GM06990 (cell line): ENCODE measurements around the gene ARID3A.
A peak's percentile ranks its signal among the peaks of the same experiment; 100 is the strongest.

Experiments used
- DNase-seq: peaks from one replicate; pipeline ENCODE4 v3.0.0-alpha.2; 2011; ENCODE audit not compliant: insufficient read length; ENCODE audit errors: extremely low read depth
- H3K27me3 ChIP-seq: replicated peaks from 2 replicates; pipeline ENCODE4 v1.6.0; 2011; ENCODE audit warnings: low read length; ENCODE audit not compliant: control insufficient read depth, insufficient read depth
- H3K36me3 ChIP-seq: 2 replicates; pipeline ENCODE4 v1.5.1; 2011; ENCODE audit warnings: low read length; ENCODE audit not compliant: control insufficient read depth, insufficient read depth
- H3K4me3 ChIP-seq: replicated peaks from 2 replicates; pipeline ENCODE4 v1.5.1; 2011; ENCODE audit warnings: low read depth, mild to moderate bottlenecking, control low read depth, low read length
- TF ChIP-seq, protein P1 (sequence below): IDR thresholded peaks from 2 replicates; pipeline ENCODE4 v1.5.1; 2011; ENCODE audit warnings: low read length, control low read depth, mild to moderate bottlenecking, inconsistent platforms; ENCODE audit not compliant: insufficient read depth, poor library complexity, severe bottlenecking

ARID3A gene

DNA sequence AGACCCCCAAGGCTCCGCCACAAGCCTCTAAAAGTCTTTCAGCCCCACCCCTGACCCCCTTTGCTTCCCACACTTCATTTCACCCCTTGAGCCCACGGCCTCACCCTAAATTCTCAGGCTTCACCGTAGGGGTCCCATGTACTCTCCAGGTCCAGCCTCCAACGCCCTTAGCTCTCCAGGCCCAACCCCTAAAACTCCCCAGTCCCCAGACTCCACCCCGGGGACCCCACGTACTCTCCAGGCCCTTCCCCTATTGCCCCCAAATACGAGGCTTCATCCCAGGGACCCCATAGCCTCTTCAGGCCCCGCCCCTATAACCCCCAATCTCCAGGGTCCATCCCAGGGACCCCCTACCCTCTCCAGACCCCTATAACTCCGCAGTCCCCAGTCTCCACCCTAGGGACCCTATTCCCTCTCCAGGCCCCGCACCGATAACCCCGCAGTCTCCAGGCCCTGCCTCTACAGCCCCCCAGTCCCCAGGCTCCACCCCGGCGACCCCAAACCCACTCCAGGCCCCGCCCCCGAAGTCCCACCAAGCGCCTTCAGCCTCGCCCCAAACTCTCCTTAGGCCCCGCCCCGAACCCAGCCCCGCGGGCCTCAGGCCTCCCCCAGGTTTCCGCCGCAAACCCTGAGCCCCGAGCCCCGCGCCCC, 33.5 kb upstream of the ARID3A start:
- no peak for DNase-seq
- Histone ChIP-seq H3K27me3 (no peaks in the 10 kb centered on the region), H3K4me3 (peak overlapping the region; percentile 89), H3K36me3 (peaks cover 13% of the 10 kb centered on the region)
- TF ChIP-seq, protein P1, sequence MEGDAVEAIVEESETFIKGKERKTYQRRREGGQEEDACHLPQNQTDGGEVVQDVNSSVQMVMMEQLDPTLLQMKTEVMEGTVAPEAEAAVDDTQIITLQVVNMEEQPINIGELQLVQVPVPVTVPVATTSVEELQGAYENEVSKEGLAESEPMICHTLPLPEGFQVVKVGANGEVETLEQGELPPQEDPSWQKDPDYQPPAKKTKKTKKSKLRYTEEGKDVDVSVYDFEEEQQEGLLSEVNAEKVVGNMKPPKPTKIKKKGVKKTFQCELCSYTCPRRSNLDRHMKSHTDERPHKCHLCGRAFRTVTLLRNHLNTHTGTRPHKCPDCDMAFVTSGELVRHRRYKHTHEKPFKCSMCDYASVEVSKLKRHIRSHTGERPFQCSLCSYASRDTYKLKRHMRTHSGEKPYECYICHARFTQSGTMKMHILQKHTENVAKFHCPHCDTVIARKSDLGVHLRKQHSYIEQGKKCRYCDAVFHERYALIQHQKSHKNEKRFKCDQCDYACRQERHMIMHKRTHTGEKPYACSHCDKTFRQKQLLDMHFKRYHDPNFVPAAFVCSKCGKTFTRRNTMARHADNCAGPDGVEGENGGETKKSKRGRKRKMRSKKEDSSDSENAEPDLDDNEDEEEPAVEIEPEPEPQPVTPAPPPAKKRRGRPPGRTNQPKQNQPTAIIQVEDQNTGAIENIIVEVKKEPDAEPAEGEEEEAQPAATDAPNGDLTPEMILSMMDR: no peak

DNA sequence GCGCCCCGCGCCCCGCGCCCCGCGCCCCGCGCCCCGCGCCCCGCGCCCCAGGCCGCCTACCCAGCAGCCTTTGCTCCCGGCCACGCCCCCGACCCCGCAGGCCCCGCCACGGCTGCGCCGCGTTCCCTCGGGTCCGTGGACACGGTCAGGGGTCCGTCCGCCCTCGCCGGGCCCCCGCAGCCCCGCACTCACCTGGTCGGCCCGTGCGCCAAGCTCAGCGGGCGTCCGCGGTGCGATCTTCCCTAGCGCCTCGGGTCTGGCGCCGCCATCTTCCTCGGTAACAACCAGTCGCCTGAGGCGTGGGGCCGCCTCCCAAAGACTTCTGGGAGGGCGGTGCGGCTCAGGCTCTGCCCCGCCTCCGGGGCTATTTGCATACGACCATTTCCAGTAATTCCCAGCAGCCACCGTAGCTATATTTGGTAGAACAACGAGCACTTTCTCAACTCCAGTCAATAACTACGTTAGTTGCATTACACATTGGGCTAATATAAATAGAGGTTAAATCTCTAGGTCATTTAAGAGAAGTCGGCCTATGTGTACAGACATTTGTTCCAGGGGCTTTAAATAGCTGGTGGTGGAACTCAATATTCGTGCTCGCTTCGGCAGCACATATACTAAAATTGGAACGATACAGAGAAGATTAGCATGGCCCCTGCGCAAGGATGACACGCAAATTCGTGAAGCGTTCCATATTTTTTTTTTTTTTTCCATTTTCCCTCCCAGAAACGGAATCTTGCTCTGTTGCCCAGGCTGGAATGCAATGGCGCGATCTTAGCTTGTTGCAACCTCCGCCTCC, 32.7 kb upstream of the ARID3A start, which contains the start of the genes MED16 and RNU6-9:
Gene MED16, minus strand, starts transcription at position 294 of the 796 bp plus-strand sequence. CDS start 2,056 bp downstream, outside the sequence.
Gene RNU6-9, plus strand, starts transcription at position 591 of the 796 bp plus-strand sequence.
- H3K27me3 ChIP-seq: no peaks in the 10 kb centered on the region
- TF ChIP-seq, protein P1: no peak
- peaks cover 12% of the 10 kb centered on the region for H3K36me3 ChIP-seq
- peak; percentile 88 for DNase-seq
- H3K4me3 ChIP-seq: peak within 1 kb of the TSS; percentile 89

DNA sequence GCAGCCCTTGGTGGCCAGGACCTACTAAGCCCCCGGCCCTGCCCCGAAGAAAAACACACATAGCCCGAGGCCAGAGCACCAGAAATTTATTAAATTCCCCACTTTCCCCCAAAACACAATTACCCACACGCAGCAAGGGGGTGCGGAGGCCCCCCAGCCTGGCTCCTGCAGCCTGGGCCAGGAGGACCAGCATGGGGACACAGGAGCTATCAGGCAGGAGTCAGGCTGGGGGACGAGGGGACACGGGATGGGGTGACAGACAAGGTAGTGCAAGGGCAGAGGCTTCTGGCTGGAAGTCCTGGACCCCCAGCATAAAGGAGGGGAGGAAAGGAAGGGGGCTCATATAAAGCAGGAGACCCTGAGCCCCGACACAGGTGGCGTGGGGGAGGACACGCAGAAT, 29.4 kb upstream of the ARID3A start:
- no peaks in the 10 kb centered on the region for H3K27me3 ChIP-seq
- H3K36me3 ChIP-seq: peaks cover 4% of the 10 kb centered on the region
- TF ChIP-seq, protein P1: no peak
- H3K4me3 ChIP-seq: no peak overlapping the region
- no peak for DNase-seq

DNA sequence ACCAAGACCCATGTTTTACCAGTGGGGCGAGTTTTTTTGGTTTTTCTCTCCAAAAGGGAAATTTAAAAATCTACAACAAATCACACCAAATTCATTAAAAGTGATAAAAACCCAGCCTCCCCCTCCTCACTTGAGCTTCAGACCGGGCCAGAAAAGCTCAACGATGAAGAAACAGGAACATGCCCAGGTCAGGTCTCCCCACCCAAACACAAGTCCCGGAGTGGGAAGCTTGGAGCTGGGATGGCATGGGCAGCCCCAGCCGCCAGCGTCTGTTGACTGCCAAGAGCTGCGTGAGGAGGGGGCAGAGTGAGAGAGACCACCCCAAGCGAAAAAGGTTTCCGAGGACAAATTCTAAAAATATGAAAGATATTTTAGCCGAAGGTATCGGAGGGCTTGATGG, 28.8 kb upstream of the ARID3A start:
- DNase-seq: no peak
- Histone ChIP-seq H3K27me3 (no peaks in the 10 kb centered on the region), H3K4me3 (no peak overlapping the region), H3K36me3 (peaks cover 6% of the 10 kb centered on the region)
- TF ChIP-seq, protein P1: no peak

DNA sequence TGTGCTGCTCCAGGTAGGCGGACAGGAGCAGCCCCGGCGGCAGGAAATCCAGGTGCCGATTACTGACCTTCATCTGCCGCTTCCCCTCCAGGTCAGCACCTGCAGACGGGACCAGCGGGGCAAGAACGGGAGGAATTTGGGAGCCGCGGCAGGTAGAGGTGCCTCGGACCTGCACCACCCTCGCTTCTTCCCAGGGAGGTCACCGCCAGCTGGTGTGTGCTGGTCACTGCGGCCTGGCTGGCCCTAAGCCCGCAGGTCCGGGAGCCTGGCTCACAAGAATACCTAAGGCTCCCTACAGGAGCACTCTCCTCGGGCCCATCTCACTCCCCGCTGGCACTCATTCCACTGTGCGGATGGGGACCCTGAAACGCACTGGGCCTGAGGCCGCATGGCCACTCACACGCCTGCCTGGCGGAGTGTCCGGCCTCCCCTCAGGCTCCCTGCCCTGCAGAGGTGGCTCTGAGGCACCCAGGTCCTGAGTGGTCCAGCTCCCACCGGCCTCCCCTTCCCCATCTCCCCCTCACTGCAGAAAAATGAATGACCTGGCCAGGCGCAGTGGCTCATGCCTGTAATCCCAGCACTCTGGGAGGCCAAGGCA, 28.3 kb upstream of the ARID3A start:
- H3K27me3 ChIP-seq: no peaks in the 10 kb centered on the region
- DNase-seq: no peak
- peaks cover 6% of the 10 kb centered on the region for H3K36me3 ChIP-seq
- TF ChIP-seq, protein P1: no peak
- H3K4me3 ChIP-seq: no peak overlapping the region
